HEK293T (cell line): ENCODE measurements around the gene CBFA2T3.

Experiments used
- ARNT ChIP-seq: fragments of 450-650 bp; IDR thresholded peaks from 2 replicates; pipeline ENCODE4 v1.6.1; 2017; ENCODE audit warnings: mild to moderate bottlenecking
- TARDBP ChIP-seq: fragments of 450-650 bp; IDR thresholded peaks from 2 replicates; pipeline ENCODE4 v1.6.1; 2016

DNA sequence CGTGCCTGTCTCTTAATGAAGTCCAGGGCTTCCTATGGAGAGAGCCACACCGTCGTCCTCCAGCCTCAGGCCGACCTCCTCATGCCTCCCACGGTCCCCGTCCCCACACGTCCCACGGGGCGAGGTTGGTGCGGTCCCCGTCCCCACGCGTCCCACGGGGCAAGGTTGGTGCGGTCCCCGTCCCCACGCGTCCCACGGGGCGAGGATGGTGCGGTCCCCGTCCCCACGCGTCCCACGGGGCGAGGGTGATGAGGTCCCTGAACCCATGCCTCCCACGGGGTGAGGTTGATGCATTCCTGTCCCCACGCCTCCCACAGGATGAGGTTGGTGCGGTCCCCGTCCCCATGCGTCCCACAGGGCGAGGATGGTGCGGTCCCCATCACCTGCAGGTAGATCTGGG lies 141.2 kb downstream of the CBFA2T3 start:
- no peak for TF ChIP-seq ARNT
- no peak for TF ChIP-seq TARDBP
